ENCODE results near the gene CHAF1A.

Gene CHAF1A, protein sequence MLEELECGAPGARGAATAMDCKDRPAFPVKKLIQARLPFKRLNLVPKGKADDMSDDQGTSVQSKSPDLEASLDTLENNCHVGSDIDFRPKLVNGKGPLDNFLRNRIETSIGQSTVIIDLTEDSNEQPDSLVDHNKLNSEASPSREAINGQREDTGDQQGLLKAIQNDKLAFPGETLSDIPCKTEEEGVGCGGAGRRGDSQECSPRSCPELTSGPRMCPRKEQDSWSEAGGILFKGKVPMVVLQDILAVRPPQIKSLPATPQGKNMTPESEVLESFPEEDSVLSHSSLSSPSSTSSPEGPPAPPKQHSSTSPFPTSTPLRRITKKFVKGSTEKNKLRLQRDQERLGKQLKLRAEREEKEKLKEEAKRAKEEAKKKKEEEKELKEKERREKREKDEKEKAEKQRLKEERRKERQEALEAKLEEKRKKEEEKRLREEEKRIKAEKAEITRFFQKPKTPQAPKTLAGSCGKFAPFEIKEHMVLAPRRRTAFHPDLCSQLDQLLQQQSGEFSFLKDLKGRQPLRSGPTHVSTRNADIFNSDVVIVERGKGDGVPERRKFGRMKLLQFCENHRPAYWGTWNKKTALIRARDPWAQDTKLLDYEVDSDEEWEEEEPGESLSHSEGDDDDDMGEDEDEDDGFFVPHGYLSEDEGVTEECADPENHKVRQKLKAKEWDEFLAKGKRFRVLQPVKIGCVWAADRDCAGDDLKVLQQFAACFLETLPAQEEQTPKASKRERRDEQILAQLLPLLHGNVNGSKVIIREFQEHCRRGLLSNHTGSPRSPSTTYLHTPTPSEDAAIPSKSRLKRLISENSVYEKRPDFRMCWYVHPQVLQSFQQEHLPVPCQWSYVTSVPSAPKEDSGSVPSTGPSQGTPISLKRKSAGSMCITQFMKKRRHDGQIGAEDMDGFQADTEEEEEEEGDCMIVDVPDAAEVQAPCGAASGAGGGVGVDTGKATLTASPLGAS

GRCh38 chr19:4402171-4403004, at the start of gene CHAF1A:
Gene CHAF1A (plus strand): TSS chr19:4402640. CDS start chr19:4402763, 123 bp downstream.
- in situ Hi-C loops (cut with MboI; ENCODE audit: low pct_unique_long_range_greater_than_20kb, low sequenced_read_pairs) = no loop called here
- peak; percentile 99 for DNase-seq

DNA sequence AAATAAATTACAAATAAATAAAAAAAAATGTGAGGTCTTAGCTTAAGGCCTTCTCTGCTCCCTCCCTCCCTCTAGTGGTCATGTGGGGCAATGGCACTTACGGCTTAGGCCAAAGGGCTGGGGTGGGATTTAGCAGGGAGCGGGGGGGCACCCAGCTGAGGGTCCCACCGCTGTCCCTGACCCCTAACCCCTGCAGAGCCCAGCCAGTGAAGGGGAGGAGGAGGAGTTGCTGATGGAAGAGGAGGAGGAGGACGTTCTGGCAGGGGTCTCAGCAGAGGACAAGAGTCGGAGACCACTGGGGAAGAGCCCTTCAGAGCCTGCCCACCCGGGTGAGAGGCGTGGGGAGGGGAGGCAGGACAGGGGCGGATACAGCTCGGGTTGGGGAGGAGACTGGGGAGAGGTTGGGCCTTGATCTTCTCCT, 49.7 kb upstream of the CHAF1A start:
- peak; percentile 52 for DNase-seq
- in situ Hi-C loops (cut with MboI; ENCODE audit: low pct_unique_long_range_greater_than_20kb, low sequenced_read_pairs) = no loop called here

DNA sequence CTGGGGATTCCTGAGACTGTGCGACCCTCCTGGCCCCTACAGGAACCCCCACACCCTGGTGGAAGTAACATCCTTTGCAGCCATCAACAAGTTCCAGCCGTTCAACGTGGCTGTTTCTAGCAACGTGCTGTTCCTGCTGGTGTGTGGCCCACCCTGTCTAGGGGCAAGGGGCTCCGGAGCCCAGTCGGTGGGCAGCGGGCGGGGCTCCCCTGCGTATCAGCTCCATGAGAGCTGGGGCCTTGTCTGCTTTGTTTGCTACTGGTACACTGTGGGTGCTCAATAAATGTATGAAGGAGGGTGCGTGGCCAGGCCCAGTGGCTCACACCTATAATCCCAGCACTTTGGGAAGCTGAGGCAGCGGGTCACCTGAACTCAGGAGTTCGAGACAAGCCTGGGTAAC, 48.2 kb upstream of the CHAF1A start:
- in situ Hi-C loops (cut with MboI; ENCODE audit: low pct_unique_long_range_greater_than_20kb, low sequenced_read_pairs) = no loop called here
- no peak for DNase-seq

- in situ Hi-C loops (cut with MboI; ENCODE audit: low pct_unique_long_range_greater_than_20kb, low sequenced_read_pairs) = no loop called here
- DNase-seq = no peak
These were observed 47.5 kb upstream of the CHAF1A start for GRCh38 chr19:4354897-4355296.

DNA sequence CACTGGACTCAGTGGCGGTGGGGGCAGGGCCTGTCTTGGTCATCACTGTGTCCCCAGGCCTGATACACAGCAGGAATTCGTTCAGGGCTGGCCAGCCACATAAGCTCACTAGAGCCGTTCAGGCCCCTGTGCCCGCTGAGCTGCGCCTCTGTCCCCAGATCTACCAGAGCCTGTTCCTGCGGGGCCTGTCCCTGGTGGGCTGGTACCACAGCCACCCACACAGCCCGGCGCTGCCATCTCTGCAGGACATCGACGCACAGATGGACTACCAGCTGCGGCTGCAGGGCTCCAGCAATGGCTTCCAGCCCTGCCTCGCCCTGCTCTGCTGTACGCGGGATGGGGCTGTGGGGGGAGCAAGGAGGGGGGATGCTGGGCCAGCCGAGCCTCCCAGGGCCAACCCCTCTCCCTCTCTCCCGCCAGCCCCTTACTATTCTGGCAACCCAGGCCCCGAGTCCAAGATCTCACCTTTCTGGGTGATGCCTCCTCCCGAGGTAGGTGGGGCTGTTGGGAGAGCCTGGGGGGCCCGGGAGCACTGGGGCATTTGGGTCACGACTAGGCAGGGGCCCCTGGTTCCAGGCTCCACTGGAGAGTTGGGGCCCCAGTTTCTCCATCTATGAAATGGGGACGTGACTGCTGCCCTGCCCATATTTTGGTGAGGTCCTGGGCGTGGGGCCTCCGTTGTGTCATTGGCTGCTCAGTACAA, 45.2 kb upstream of the CHAF1A start:
- in situ Hi-C loops (cut with MboI; ENCODE audit: low pct_unique_long_range_greater_than_20kb, low sequenced_read_pairs) = no loop called here
- no peak for DNase-seq

GRCh38 chr19:4357921-4358326, 44.5 kb upstream of the CHAF1A start:
- no peak for DNase-seq
- in situ Hi-C loops (cut with MboI; ENCODE audit: low pct_unique_long_range_greater_than_20kb, low sequenced_read_pairs) = no loop called here

GRCh38 chr19:4358709-4359626, 43.5 kb upstream of the CHAF1A start:
- no peak for DNase-seq
- in situ Hi-C loops (cut with MboI; ENCODE audit: low pct_unique_long_range_greater_than_20kb, low sequenced_read_pairs) = no loop called here

- in situ Hi-C loops (cut with MboI; ENCODE audit: low pct_unique_long_range_greater_than_20kb, low sequenced_read_pairs) = no loop called here
- no peak for DNase-seq
These were observed 42.8 kb upstream of the CHAF1A start for GRCh38 chr19:4359627-4360000.

- no peak for DNase-seq
- in situ Hi-C loops (cut with MboI; ENCODE audit: low pct_unique_long_range_greater_than_20kb, low sequenced_read_pairs) = no loop called here
These were observed 42.3 kb upstream of the CHAF1A start for GRCh38 chr19:4360081-4360569.

- no peak for DNase-seq
- in situ Hi-C loops (cut with MboI; ENCODE audit: low pct_unique_long_range_greater_than_20kb, low sequenced_read_pairs) = no loop called here
These were observed 41.7 kb upstream of the CHAF1A start for GRCh38 chr19:4360641-4361151.

- no peak for DNase-seq
- in situ Hi-C loops (cut with MboI; ENCODE audit: low pct_unique_long_range_greater_than_20kb, low sequenced_read_pairs) = no loop called here
These were observed 41.0 kb upstream of the CHAF1A start for GRCh38 chr19:4361152-4362046.

DNA sequence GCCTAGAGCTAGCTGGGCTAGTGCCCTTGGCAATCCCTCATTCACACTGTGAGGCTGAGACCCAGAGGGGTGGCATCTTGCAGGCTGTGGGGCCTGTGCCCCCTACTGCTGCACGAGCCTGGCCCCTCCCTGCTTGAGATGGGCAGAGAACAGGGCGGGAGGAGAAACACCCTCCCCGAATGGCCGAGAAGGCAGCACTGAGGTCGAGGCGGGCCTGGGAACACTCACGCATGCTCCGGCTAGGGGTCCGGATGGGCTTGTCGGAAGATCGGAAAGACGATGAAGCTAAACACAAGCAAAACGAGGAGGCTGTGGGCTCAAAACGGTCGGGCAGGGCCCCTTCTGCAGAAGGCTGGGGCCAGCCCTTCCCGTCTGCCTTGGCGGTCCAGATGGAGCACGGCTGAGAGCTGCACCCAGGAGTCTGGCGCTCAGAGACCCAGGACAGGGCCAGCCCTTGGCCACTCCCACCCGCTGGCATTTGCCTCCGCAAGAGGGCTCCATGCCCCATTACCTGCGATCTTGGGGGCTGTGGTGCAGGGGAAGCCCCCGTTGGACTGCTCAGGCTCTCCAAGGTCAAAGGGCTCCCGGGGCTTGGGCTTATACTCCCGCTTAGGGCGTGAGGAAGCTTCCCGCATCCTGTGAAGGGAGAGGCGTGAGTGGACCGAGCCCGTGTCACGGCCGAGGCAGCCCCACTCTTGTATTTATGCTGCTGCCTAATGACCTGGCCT, 40.2 kb upstream of the CHAF1A start:
- in situ Hi-C loops (cut with MboI; ENCODE audit: low pct_unique_long_range_greater_than_20kb, low sequenced_read_pairs) = no loop called here
- no peak for DNase-seq

DNA sequence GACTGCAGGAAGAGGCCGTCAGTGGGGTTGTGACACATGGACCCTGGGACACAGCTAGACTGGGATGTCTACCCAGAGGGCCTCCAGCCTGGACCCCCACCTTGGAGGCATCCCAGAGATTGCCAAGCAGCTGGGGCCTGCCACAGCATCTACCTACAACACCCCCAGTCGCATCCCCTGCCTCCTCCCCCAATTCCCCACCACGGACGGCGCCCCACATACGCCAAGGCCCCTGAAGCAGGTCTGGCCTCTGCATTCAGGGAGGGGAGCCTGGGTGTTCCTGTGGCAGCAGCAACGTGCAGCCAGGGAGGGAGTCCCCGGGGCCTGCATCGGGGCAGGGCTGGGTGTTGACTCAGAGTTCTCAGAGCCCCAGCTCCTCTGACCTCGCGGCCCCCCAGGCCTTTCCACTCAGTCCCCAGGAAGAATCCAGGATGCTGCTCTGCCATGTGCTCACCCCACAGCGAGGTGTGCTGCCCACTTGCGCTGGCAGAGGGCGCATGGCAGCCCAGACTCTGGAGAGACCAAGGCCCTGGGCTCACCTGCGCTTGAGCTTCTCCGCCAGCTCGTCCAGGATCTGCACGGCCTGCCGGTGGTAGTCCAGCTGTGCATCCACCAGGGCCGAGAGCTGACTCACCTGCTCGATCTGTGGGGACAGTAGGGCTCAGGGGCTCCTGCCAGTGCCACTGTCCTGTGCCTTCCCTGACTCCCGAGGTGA, 39.5 kb upstream of the CHAF1A start:
- no peak for DNase-seq
- in situ Hi-C loops (cut with MboI; ENCODE audit: low pct_unique_long_range_greater_than_20kb, low sequenced_read_pairs) = no loop called here

DNA sequence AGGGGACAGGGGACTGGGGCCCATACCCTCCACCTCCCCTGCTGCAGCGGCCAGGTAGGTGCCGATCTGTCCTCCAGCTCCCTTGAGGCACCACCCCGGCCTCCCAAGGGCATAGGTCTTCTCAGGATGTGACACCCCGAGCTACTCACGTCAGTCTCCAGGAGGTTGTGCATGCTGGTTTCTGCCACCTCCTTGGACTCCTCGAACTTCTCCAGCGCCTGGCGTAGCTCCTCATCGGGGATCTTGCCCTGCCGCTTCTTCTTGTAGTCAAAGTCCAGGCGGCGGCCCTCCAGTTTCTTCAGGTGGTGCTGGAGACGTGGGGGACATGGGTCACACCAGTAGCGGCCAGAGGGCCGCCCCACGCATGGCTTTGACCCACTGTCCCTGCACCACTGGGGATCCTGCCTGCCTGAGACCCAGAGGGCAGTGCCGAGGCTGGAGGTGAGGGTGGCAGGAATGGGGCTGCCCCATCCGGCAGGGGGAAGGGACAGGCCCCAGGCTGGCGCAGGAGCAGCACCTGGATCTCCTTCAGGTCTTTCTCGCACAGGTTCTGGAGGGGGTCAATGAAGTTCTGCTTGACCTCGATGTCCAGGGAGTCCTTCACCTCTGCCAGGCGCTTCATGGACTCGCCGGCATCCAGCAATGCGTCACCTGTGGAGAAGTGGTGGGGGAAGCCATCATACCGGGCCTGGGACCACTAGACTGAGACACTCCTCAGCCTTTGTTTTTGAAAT, 38.7 kb upstream of the CHAF1A start:
- in situ Hi-C loops (cut with MboI; ENCODE audit: low pct_unique_long_range_greater_than_20kb, low sequenced_read_pairs) = no loop called here
- DNase-seq = no peak

DNA sequence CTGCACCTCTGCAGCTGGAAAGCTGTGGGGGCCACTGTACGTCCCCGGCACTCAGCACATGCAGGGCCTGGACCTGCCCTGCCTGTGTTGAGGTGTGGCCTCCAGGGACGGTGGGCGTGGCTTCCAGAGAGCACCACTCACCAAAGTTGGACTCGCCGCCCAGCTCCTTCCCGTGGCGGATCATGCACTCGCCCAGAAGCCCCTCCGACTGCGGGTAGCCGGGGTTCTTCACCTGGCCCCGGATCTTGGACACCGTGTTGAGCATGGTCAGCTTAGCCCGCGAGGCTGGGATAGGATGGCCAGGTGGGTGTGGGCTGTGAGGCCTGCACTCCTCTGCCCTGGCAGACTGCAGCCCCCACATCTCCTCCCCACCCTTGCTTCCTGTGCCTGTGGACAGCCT, 37.1 kb upstream of the CHAF1A start:
- in situ Hi-C loops (cut with MboI; ENCODE audit: low pct_unique_long_range_greater_than_20kb, low sequenced_read_pairs) = no loop called here
- DNase-seq = no peak
